Pancreas (tissue), 10 donors: Measurements from ENCODE around the gene GMDS. TPM values are rescaled to one million over a fixed set of nuclear protein-coding genes. Genes with fewer than 3 reads are reported as not detected.

Source experiments
- ATAC-seq, 4 donors: fragments of 200-7000 bp; cut with Tn5 transposase; one replicate each; pipeline versions ENCODE4 v1.8.0 to v1.9.1; 2020; ENCODE audit warnings: mild to moderate bottlenecking in 4 of 4, moderate library complexity in 4 of 4
- DNase-seq, 6 donors: peaks; one replicate each; pipeline ENCODE4 v3.0.0-alpha.2; 2020
- FAIRE-seq: peaks from 2 replicates; lab custom pipeline; 2012; peaks lifted over from hg19 to GRCh38; lab: Jason Lieb, UNC
- H3K27ac ChIP-seq, 4 donors: fragments of 200-600 bp; sonication (generic); 1 replicate in 3 of 4; 2 replicates in 1 of 4; pipeline versions ENCODE4 v1.5.0 to v1.8.0; 2020
- H3K27me3 ChIP-seq, 4 donors: fragments of 200-600 bp; one replicate each; pipeline ENCODE4 v1.8.0; 2021
- H3K36me3 ChIP-seq, 3 donors: fragments of 200-600 bp; sonication (generic) in 1 of 3; one replicate each; pipeline versions ENCODE4 v1.5.0 to v1.8.0; 2020 to 2021
- H3K4me1 ChIP-seq, 3 donors: fragments of 200-600 bp; one replicate each; pipeline ENCODE4 v1.8.0; 2021
- H3K4me3 ChIP-seq, 4 donors: fragments of 200-600 bp; sonication (generic) in 2 of 4; one replicate each; pipeline versions ENCODE4 v1.5.0 to v1.8.0; 2020 to 2021
- H3K9me3 ChIP-seq, 4 donors: fragments of 200-600 bp; one replicate each; pipeline ENCODE4 v1.8.0; 2021
- CTCF ChIP-seq, 4 donors: fragments of 200-600 bp; sonication (generic) in 3 of 4; IDR thresholded peaks; one replicate each; pipeline versions ENCODE4 v1.5.0 to v1.8.0; 2021; ENCODE audit warnings: antibody characterized with exemption in 4 of 4
- WGBS, 2 donors: extraction: QIAGEN DNeasy Blood & Tissue Kit; methylation state at CpG; one replicate each; pipeline ENCODE4 v1.1.7; 2013; 5-methylcytosine and 5-hydroxymethylcytosine counted together
- intact Hi-C, 3 donors: fragments of 100-400 bp; cut with DNase I; formaldehyde crosslinking; loops; one replicate each; pipeline versions ENCODE4 v1.11.1 to v1.14.2; 2022
- polyA plus RNA-seq, 2 donors: library from polyadenylated mRNA; stranded (reverse); fragments of 200-250 nt; gene quantifications; one replicate each; pipeline ENCODE4 v1.2.3, GENCODE V29; 2013
- total RNA-seq, 6 donors: library from RNA; stranded (reverse); fragmentation: NEBNext Ultra II Directional in 4 of 6; extraction: Animal tissue kit (Norgen Biotek cat#: 25700) in 4 of 6; gene quantifications; one replicate each; pipeline versions ENCODE4 v1.2.1 to v1.2.4, GENCODE V29; 2021 to 2023
- donor health status: healthy with polysubstance abuse.
- donor health status: DM: no; HTN: no; CAD: no; lungs with moderate emphysema.
- donor health status: DM: no; HTN: no; CAD: no.
- donor health status: control.
- donor health status: control.
- donor health status: Bipolar disorder and iron deficiency.
- donor health status: DM: yes; HTN: yes; CAD: no.
- donor health status: DM: no; HTN: no; CAD: no.
- donor health status: DM: no; HTN: no; CAD: no.
- donor health status: DM: yes; HTN: yes; CAD: no.

The GMDS gene
- total and polyA plus RNA-seq, 8 donors, result 7.6 to 40.8 (median 26.5) TPM

GRCh38 chr6:1858859-1859258, 386.5 kb downstream of the GMDS start:
- no peak for TF ChIP-seq CTCF (IDR thresholded peaks at IDR 0.05)
- no peak for DNase-seq
- WGBS, 2 donors, result 93 to 97% methylated on average over 6 of the region's 6 CpGs
- intact Hi-C loops, result no loop called here
- no peak for ATAC-seq
- no peaks in the 10 kb centered on the region for H3K9me3 ChIP-seq
- FAIRE-seq, result no peak
- H3K4me3 ChIP-seq, result no peak overlapping the region
- no peaks in the 10 kb centered on the region for H3K27me3 ChIP-seq
- no peaks in the 10 kb centered on the region for H3K36me3 ChIP-seq
- no peak overlapping the region for H3K27ac ChIP-seq
- H3K4me1 ChIP-seq, result peaks cover 7 to 12% (median 9%) of the 10 kb centered on the region in 3 donors

- FAIRE-seq, result no peak
- Histone ChIP-seq H3K27me3 (no peaks in the 10 kb centered on the region), H3K4me3 (no peak overlapping the region), H3K27ac (no peak overlapping the region), H3K9me3 (no peaks in the 10 kb centered on the region), H3K36me3 (no peaks in the 10 kb centered on the region), H3K4me1 (peaks cover 6 to 12% (median 9%) of the 10 kb centered on the region in 3 donors)
- intact Hi-C loops, result no loop called here
- no peak for DNase-seq
- WGBS, 2 donors, result 61 to 66% methylated on average over 4 of the region's 4 CpGs
- ATAC-seq, result no peak
- no peak for TF ChIP-seq CTCF (IDR thresholded peaks at IDR 0.05)
These were observed 387.2 kb downstream of the GMDS start for GRCh38 chr6:1858196-1858595.

GRCh38 chr6:1856381-1856780, 389.0 kb downstream of the GMDS start:
- no peak overlapping the region for H3K27ac ChIP-seq
- 87 to 88% methylated on average over 3 of the region's 3 CpGs for WGBS, 2 donors
- H3K4me1 ChIP-seq, result peaks cover 0 to 6% (median 5%) of the 10 kb centered on the region in 3 donors
- H3K36me3 ChIP-seq, result no peaks in the 10 kb centered on the region
- ATAC-seq, result peak in 1 of 4 donors; percentile 30
- no peaks in the 10 kb centered on the region for H3K27me3 ChIP-seq
- TF ChIP-seq CTCF (IDR thresholded peaks at IDR 0.05), result no peak
- intact Hi-C loops, result no loop called here
- no peak for DNase-seq
- FAIRE-seq, result no peak
- no peak overlapping the region for H3K4me3 ChIP-seq
- H3K9me3 ChIP-seq, result no peaks in the 10 kb centered on the region

- H3K4me3 ChIP-seq, result no peak overlapping the region
- no peak for TF ChIP-seq CTCF (IDR thresholded peaks at IDR 0.05)
- FAIRE-seq (no peak), ATAC-seq (no peak), DNase-seq (no peak)
- intact Hi-C loops, result no loop called here
- no peaks in the 10 kb centered on the region for H3K36me3 ChIP-seq
- no peaks in the 10 kb centered on the region for H3K27me3 ChIP-seq
- WGBS, 2 donors, result 70 to 73% methylated on average over 4 of the region's 4 CpGs
- peaks cover 0 to 7% (median 6%) of the 10 kb centered on the region in 3 donors for H3K4me1 ChIP-seq
- H3K27ac ChIP-seq, result no peak overlapping the region
- H3K9me3 ChIP-seq, result no peaks in the 10 kb centered on the region
These were observed 389.5 kb downstream of the GMDS start for GRCh38 chr6:1855890-1856289.

GRCh38 chr6:1854296-1854695, 391.1 kb downstream of the GMDS start:
- Histone ChIP-seq H3K9me3 (no peaks in the 10 kb centered on the region), H3K4me1 (peaks cover 0 to 20% (median 15%) of the 10 kb centered on the region in 3 donors), H3K4me3 (no peak overlapping the region), H3K27ac (no peak overlapping the region), H3K36me3 (no peaks in the 10 kb centered on the region), H3K27me3 (no peaks in the 10 kb centered on the region)
- no peak for ATAC-seq
- TF ChIP-seq CTCF (IDR thresholded peaks at IDR 0.05), result no peak
- WGBS, 2 donors, result 99 to 100% methylated on average over 2 of the region's 2 CpGs
- no peak for FAIRE-seq
- intact Hi-C loops, result no loop called here
- no peak for DNase-seq
